NOMO-1 treated with DMSO at 0.1 percent for 48 hours (cell line): ENCODE data around the gene FAM240A.

Source experiments
- DNase-seq: peaks from one replicate; lab custom pipeline; 2025; ENCODE audit not compliant: unreplicated experiment; lab: John Stamatoyannopoulos, UW

FAM240A gene

DNA sequence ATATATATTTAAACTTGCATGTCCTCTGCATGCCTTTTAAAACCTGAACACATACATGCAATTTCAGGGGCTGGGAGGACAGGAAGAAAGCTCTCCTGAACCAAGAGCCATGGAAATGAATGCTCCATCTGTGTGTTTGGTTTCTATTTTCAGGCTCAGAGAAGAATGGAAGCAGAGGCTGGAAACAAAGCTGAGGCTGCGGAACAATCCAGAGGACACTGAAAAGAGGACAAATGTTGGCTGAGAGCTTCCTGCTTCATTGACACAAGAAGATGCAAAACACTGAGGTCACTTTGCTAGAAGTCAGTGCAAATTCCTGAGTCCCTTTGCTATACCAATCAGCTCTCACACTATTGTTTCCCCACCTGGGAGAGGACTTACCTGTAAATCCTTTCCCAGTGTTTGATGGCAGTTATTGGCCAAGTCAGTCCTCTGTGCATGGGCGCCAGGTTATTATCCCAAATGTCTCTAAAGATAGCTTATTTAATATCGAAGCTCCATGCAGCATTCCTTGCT is 12.7 kb downstream of the FAM240A start:
- no peak for DNase-seq

DNA sequence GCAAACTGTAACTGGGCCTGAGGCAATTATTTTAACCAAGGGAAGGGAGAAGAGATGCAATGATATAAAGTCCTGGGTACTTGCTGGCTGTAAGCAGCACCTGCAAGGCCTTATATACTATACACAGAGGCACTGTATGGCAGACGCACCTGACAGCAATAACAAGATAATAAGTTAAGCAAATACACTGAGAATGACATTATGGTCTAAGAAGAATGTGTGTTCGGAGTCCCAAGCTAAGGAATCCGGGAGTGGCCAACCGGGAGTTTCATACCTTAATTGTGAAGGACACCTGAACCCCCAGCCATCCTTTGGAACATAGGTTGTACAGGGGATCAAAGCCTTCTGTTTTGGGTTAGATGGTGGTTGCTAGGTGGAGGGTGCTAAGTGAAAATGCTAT is 13.7 kb downstream of the FAM240A start:
- DNase-seq = no peak

DNA sequence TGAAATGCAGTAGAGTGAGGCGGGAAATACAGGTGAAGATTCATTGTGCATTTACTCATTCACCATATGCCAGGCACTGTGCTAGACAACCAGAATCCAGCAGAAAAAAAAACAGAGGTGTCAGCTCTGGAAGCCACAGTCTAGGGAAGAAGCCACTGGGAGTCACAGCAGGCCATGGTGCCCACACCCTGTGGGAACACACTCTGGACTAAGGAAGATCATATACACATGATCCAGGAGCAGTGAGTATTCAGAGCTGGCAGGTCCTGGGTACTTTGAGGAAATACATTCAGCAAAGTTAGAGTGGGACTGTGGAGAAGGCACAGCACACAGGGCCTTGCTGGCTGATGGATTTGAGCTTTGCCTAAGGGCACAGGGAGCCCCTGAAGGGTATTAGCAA is 14.8 kb downstream of the FAM240A start:
- no peak for DNase-seq

DNA sequence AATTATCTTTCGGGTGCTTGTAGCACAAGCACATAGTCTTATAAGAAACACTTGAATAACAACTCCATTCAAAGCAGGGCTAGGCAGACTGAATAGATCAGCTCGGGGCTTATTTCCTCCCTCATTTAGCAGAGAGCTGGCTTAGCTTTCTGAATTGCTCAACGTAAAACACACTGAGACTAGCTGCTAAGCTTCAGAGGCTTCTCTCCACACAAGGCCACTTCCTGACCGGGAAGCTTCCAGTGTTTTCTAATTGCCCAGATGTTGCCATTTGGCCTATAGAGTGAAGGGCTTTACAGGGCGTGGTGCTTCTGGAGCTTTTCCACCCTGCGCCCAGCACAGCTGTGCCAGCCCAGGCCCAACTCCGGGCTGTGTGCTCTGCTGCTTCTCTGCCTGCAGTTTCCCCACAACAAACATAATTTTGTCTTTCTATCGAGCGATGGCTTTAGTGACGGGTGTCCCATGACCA is 16.6 kb downstream of the FAM240A start:
- no peak for DNase-seq

DNA sequence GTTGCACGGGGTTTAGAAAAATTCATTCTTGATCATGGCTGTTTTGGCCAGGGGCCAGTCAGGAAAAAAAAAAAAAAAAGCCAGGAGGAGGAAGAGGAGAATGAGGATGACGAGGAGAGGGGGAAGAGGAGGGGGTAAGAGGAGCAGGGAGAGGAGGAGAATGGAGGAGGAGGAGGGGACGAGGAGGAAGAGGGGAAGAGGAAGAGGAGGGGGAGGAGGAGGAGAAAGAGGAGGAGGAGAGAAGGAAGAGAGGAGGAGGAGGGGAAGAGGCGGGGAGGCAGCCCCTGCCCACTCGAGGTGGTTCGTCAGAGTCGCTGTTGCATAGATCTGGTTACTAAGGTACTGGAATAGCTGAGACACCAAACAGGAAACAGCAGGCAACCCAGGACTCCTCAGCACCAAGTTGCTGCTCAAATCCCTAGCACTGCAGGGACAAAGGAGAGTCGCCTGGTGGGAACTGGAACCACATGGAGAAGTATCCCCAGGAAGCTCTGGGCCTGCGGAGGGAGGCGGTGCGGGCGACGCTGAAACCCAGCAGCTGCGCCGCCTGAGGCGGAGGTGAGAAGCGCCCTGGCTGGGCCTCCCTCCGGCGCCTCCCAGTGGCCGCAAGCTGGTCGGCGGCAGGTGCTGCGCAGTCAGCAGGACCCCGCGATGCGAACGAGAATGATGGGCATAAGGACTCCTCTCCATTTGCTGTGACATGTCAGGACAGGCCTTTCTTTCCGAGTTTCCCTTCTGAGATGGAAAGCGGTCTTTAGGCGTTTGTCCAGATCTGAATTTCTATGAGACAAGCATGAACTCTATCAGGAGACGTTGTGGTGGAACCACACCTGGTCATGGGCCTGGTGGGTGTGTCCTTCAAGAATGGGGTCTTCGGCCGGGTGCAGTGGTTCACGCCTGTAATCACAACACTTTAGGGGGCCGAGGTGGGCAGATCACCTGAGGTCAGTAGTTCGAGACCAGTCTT is 17.5 kb downstream of the FAM240A start:
- peak; percentile 71 for DNase-seq

DNA sequence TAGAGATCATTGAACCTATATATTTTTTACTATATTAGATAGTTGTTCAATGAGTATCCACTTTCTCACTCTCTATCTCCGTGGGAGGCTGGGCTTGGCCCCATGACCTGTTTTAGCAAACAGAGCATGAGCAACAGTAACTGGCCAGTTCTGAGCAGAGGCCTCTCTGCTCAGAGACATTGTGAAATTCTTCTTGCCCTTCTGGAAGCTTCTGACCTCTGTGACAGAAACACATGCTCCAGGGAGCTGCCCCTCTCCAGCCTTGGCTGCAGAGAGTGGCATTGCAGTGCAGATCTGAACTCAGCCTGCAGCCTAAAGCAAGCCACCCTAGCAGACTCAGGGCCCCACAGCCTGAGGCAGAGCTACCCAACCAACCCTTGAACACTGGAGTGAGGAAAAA is 20.5 kb downstream of the FAM240A start:
- DNase-seq = no peak

DNA sequence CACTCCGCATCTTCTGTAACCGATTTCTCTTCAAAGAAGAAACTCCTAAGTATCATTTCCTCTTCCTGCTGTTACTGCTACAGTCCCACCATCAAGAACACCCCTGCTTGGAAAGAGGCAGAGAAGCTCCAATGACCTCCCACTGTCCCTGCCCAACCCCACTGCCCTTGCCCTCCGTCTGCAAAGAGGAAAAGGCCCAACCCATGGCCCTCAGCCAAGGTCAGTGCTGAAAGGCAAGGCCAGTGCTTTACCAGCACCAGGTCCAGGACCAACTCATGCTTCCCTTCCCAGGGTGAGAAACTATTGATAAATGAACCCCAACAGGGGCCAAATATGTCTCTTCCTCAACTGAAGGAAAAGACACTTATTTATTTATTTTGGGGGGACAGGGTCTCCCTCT is 22.5 kb downstream of the FAM240A start:
- no peak for DNase-seq

DNA sequence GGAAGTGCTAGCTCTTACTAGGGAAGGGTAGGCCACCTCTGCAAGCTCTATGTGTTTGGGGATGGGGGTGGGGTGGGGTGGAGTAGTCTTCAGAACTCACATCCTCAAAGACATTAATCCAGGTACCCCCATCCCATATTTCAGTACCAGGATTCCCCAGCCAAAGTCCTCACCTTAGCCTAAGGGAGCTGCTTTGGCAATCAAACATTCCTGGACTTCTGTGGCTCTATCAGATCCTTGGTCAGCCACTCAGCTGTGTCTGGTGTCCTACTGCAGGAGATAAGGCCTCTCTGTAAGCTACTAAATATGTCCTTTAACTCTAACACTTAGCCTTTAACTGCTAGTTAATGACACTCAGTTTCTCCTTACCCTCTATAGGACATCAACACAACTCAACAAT is 26.9 kb downstream of the FAM240A start:
- DNase-seq = no peak

DNA sequence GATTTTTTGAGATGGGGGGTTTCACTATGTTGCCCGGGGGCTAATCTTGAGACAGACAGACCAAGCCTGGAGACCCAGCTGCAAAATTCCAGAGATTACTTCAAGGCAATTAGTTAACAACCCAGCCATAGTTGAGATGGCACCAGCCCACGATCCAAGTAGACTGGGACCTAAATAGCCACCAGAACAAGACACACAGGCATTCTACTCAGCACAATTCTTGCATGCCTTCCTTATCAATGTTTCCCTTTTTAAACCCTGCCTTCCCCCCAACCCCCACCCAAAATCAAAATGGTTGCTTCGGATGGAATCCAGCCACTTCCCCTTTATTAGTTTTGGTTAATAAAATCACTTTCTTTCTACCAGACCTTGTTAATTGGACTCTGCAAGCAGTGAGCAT is 28.6 kb downstream of the FAM240A start:
- DNase-seq = peak; percentile 11

DNA sequence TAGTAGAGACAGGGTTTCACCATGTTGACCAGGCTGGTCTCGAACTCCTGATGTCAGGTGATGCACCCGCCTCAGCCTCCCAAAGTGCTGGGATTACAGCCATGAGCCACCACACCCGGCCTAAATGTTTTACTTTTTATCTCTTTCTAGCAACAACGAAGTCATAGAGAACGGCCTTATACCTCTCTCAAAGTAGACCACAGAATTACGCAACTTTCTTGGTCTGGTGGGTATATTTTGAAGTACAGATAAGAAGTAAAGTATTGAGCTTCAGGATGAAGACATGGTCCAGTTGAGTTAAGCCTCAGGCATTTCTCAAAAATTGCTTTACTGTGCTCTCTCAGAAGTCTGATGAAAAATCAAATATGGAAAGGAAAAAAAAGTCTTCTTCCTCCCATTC is 30.6 kb downstream of the FAM240A start:
- DNase-seq = peak; percentile 44

DNA sequence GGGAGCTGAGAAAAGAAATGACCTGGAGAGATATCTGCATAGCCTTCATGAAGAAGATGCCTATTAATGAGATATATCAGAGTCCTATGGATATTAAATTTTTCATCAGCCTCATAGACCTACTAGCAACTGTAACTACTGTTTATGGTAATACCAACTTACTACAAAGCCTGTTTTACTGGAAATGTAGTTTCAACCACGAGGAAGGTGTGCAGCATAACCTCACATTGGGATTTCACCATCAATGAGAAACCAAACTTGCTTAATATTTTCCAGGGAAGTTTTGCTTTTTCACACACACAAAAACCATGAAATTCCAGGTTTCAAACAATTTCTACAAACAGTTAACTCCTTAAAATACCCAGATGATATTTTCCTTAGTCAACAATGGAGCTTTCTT is 31.4 kb downstream of the FAM240A start:
- no peak for DNase-seq

DNA sequence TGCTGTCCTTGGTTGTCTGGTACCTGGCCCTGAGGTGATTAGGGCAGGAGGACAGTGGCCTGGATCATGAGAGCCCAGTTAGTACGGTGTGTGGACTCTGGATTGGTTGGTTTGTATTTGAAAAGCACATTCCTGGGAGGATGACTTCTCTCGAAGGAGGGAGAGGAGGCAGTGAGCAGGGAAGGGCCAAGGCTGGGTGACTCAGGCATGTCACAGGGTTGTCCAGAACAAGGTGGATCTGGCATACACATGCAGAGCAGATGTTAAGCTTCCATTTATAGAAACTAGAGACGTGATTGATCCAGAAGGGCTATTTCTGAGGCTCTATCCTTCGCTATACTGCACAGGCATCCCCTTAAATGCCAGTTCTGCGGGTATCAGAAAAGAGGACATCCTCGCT is 34.4 kb downstream of the FAM240A start:
- no peak for DNase-seq

DNA sequence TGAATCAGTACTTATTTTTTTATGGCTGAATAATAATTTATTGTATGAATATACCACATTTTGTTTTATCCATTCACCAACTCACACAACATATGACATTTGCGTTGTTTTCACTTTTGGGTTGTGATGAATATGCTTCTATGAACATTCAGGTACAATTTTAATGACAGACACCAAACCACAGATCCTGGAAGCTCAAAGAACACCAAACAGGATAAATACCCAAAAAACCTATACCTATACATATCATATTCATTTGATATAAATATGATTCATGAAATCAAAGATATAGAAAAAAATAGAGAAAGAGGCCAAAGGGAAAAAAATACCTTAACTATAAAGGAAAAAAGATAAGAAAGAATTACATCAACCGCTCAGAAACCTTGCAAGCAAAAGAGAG is 35.8 kb downstream of the FAM240A start:
- no peak for DNase-seq

DNA sequence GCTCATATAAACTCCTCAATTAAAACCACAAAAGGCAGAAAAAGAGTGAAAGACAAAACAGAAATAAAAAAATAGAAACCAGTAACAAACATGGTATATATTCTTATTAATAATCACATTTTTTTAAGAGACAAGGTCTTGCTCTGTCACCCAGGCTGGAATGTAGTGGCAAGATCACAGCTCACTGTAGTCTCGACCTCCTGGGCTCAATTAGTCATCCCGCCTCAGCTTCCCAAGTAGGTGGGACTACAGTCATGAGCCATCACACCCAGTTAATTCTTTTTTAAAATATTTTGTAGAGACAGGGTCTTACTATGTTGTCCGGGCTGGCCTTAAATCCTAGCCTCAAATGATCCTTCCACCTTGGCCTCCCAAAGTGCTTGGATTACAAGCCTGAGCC is 37.1 kb downstream of the FAM240A start:
- no peak for DNase-seq

DNA sequence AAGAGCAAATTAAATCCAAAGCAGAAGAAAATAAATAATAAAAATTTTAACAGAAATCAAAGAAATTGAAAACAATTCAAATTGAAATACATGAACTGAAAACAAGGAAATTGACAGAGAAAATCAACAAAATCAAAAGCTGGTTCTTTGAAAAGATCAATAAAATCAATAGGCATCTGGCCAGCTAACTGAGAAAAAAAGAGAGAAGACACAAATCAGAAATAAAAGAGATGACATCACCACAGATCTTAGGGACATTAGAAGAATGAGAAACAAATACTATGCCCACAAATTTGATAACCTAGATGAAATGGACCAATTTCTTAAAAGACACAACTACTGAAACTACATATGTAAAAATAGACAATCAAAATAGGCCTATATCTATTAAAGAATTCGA is 38.8 kb downstream of the FAM240A start:
- DNase-seq = no peak

DNA sequence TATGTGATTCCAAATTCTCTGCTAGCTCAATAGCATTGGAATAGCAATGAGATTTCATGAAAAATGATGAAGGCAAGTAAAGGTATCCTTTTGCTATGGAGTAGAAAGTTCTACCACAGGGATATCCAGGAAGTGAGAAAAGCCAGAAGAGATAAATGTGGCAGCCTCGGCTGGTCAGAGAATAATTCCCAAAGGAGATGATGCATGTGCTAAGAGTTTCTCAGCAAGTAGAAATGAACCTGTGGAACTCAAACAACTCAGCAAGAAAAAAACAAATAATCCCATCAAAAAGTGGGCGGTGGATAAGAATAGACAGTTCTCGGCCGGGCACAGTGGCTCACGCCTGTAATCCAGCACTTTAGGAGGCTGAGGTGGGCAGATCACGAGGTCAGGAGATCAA is 42.9 kb downstream of the FAM240A start:
- DNase-seq = no peak

DNA sequence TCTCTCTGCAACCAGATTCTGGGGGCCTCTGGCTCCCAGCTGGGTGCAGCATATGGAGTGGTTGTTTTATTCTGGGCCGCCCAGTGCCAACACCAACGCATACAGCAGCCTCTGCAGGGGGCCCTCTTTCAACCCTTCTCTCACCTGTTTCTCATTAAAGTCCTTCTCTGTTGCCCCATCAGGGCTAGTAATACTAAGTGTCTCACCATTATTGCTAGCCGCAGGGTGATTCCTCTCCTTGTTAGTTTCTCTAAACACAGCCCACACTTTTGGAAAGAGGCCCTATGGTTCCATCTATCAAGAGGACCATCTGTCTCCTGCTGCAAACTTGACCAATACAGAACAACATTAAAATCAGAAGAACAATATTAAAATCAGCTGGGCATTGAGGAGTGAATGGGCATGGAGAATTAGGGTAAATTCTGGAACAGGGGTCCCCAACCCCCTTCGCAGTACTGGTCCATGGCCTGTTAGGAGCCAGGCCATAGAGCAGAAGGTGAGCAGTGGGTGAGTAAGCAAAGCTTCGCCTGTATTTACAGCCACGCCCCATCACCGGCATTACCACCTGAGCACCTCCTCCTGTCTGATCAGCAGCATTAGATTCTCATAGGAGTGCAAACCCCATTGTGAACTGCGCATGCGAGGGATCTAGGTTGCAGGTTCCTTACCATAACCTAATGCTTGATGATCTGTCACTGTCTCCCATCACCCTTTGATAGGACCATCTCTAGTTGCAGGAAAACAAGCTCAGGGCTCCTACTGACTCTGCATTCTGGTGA is 44.6 kb downstream of the FAM240A start:
- DNase-seq = no peak

DNA sequence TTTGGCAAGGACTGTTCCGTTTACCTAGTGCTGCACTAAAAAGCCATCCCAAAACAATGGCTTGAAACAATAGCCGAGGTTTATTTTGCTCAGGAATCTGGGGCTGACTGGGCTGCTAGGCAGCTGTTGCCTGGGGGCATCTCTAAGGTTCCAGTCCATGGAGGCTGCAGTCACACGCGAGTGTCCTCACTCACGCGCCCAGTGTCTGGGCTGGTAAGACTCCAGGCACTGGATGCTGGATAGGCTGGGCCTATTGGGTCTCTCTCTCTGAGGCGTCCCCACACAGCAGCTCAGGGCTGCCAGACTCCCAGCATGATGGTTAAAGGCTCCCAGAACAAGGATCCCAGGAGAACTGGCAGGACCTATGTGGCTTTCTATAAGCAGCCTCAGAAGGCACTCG is 47.0 kb downstream of the FAM240A start:
- no peak for DNase-seq

DNA sequence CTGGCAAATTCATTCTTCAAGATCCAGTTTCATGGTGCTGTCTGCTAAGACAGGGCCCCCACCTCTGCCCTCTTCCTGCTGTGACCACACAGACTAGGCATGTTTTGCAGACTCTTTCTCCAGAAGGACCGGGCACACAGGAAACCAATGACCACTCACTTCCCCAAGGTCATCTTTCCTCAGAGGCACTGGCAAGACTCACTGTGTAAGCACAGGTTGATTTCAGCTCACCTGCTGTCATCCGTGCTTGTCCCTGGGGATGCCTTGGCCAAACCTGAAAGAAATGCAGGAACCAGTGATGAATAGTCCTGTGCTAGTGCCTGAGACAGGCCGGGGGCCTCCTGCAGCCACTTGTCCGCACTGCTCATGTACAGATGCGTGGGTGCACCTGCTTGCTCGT is 47.7 kb downstream of the FAM240A start:
- DNase-seq = no peak

DNA sequence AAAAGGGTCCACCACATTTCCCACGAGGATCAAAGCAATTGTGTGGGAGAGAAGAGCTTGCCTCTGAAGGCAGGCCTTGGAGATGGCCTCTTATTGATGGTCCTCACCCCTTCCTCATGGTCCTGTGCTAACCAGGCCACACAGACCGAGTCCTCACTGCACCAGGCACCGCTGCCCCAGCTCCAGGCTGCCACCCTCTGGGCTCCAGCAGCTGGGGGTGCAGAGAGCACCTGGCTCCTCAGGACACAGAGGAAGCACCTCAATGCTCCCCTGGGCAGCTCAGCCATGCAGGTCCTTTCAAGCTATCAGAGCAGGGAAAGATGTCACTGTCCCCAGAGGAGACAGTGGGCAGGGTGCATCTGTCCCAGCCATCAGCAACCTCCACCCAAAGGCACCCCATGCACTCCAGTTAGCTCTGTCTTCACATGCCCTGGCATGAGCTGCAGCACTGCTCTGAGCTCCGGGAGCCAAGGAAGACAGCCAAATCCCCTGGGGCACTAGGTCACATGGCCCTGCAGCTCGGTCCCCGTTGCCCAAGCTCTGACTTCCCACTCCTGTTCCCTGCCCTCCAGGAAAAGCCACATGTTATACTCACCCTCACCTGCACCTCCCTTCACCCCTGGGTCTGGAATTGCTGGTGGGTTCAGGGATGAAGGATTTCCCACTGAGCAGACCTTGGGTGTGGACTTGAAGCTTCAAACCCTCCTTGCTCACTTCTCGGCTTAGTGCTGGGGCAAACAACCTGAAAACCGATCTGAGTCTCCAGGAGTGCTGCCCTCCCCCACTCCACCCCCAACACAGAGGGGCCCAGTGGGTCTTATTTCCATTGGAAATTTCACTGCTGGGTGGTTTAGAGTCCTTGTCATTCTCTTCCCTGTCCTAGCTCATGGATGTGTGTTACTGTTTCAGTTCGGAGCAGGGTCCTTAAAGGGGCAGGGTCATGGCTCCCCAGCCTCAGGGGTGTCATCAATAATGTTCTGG is 48.5 kb downstream of the FAM240A start:
- no peak for DNase-seq
